OCI-LY1 (cell line): Measurements from ENCODE around the gene SERGEF.

Experiments used
- H2AFZ ChIP-seq: fragments of 200-600 bp; sonication (generic), shearing (Covaris generic); 2 replicates; pipeline ENCODE4 v1.6.0; 2014; ENCODE audit warnings: antibody characterized with exemption, mild to moderate bottlenecking, low read length
- H3F3A ChIP-seq: fragments of 200-600 bp; sonication (generic), shearing (Covaris generic); 2 replicates; pipeline ENCODE4 v1.6.0; 2014; ENCODE audit warnings: mild to moderate bottlenecking, antibody characterized with exemption, low read length, moderate library complexity; ENCODE audit not compliant: insufficient read depth
- H3K27ac ChIP-seq: fragments of 200-600 bp; sonication (generic); 2 replicates; pipeline ENCODE4 v1.5.1; 2014; ENCODE audit warnings: low read length, mixed run types, mild to moderate bottlenecking, low read depth; ENCODE audit not compliant: poor library complexity, severe bottlenecking
- H3K27me3 ChIP-seq: fragments of 200-600 bp; sonication (generic); 2 replicates; pipeline ENCODE4 v1.6.0; 2014; ENCODE audit warnings: antibody characterized with exemption, mild to moderate bottlenecking, low read length, moderate library complexity; ENCODE audit not compliant: insufficient read depth
- H3K36me3 ChIP-seq: fragments of 200-600 bp; sonication (generic); 2 replicates; pipeline ENCODE4 v1.6.1; 2014; ENCODE audit warnings: mild to moderate bottlenecking, antibody characterized with exemption, low read length, moderate library complexity, mixed read lengths; ENCODE audit not compliant: insufficient read depth
- H3K4me1 ChIP-seq: fragments of 200-600 bp; sonication (generic); 2 replicates; pipeline ENCODE4 v1.5.1; 2014; ENCODE audit warnings: mild to moderate bottlenecking, low read length, moderate library complexity; ENCODE audit not compliant: insufficient read depth, severe bottlenecking
- H3K4me2 ChIP-seq: fragments of 200-600 bp; sonication (generic), shearing (Covaris generic); 2 replicates; pipeline ENCODE4 v1.6.1; 2014; ENCODE audit warnings: low read length
- H3K4me3 ChIP-seq: fragments of 200-600 bp; sonication (generic); 2 replicates; pipeline ENCODE4 v1.5.1; 2014; ENCODE audit warnings: low read length, low read depth, mild to moderate bottlenecking, mixed read lengths; ENCODE audit not compliant: poor library complexity, severe bottlenecking
- H3K79me2 ChIP-seq: fragments of 200-600 bp; shearing (Covaris generic); 2 replicates; pipeline ENCODE4 v1.6.1; 2016; ENCODE audit warnings: mixed run types, low read length, mixed read lengths; ENCODE audit not compliant: insufficient read depth
- H3K9ac ChIP-seq: fragments of 200-600 bp; sonication (generic), shearing (Covaris generic); 2 replicates; pipeline ENCODE4 v1.6.1; 2014; ENCODE audit warnings: mild to moderate bottlenecking, low read length, mixed read lengths
- H3K9me2 ChIP-seq: fragments of 200-600 bp; sonication (generic), shearing (Covaris generic); 2 replicates; pipeline ENCODE4 v1.6.1; 2014; ENCODE audit warnings: low read depth, mild to moderate bottlenecking, low read length, mixed read lengths
- H3K9me3 ChIP-seq: fragments of 200-600 bp; shearing (Covaris generic); 2 replicates; pipeline ENCODE4 v1.6.1; 2014; ENCODE audit warnings: low read length, mixed read lengths
- H4K20me1 ChIP-seq: fragments of 200-600 bp; sonication (generic), shearing (Covaris generic); 2 replicates; pipeline ENCODE4 v1.6.0; 2016; ENCODE audit warnings: mild to moderate bottlenecking, low read length; ENCODE audit not compliant: insufficient read depth
- EZH2 ChIP-seq: fragments of 200-600 bp; sonication (generic), shearing (Covaris generic); IDR thresholded peaks from 2 replicates; pipeline ENCODE4 v1.8.0; 2017; ENCODE audit warnings: borderline replicate concordance, mixed run types, mild to moderate bottlenecking, antibody characterized with exemption, low read length, moderate library complexity, mixed read lengths
- TF ChIP-seq, protein P1 (sequence below): fragments of 200-600 bp; sonication (generic), shearing (Covaris generic); IDR thresholded peaks from 2 replicates; pipeline ENCODE4 v1.5.1; 2017; ENCODE audit warnings: mild to moderate bottlenecking, antibody characterized with exemption, low read length, moderate library complexity, mixed read lengths

The SERGEF gene

DNA sequence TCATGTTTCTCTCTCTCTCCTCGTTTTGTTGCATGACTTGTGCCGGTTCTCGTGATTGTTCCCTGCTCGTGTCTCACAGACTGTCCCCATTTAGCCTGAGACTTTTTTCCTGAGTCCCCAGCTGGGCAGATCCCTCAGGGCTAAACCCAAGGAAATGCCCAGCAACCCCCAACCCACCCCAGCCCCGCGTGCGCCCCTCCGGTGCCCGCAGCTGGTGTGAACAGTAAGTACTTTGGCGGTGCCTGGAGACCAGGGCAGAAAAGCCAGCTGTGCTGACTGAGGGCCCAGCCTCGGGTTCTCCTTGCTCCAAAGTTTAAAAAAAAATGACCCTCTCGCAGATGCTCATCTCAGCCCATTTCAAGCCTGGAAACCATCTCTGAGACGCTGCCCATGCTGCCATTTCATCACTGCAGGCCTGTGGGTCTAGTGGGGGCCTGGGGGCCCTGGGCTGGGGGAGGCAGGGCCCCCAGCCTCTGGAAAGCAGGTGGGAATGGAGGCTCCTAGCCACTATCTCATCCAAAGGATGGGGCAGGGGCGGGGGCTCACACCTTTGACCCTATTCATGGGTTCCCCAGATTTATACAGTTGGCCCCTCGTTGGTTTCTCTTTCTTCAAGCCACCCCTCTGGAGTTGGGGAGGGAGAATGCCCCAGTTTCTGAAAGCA, 236.5 kb downstream of the SERGEF start:
- Histone ChIP-seq H2AFZ (no peak overlapping the region), H3F3A (no peaks in the 10 kb centered on the region), H3K27me3 (no peaks in the 10 kb centered on the region), H3K9ac (no peak overlapping the region), H4K20me1 (no peaks in the 10 kb centered on the region), H3K4me3 (no peak overlapping the region), H3K79me2 (no peaks in the 10 kb centered on the region), H3K9me2 (no peaks in the 10 kb centered on the region), H3K9me3 (no peaks in the 10 kb centered on the region), H3K4me2 (no peak overlapping the region), H3K4me1 (no peaks in the 10 kb centered on the region), H3K36me3 (no peaks in the 10 kb centered on the region), H3K27ac (no peak overlapping the region)
- no peak for TF ChIP-seq EZH2
- TF ChIP-seq, protein P1, sequence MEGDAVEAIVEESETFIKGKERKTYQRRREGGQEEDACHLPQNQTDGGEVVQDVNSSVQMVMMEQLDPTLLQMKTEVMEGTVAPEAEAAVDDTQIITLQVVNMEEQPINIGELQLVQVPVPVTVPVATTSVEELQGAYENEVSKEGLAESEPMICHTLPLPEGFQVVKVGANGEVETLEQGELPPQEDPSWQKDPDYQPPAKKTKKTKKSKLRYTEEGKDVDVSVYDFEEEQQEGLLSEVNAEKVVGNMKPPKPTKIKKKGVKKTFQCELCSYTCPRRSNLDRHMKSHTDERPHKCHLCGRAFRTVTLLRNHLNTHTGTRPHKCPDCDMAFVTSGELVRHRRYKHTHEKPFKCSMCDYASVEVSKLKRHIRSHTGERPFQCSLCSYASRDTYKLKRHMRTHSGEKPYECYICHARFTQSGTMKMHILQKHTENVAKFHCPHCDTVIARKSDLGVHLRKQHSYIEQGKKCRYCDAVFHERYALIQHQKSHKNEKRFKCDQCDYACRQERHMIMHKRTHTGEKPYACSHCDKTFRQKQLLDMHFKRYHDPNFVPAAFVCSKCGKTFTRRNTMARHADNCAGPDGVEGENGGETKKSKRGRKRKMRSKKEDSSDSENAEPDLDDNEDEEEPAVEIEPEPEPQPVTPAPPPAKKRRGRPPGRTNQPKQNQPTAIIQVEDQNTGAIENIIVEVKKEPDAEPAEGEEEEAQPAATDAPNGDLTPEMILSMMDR = no peak

DNA sequence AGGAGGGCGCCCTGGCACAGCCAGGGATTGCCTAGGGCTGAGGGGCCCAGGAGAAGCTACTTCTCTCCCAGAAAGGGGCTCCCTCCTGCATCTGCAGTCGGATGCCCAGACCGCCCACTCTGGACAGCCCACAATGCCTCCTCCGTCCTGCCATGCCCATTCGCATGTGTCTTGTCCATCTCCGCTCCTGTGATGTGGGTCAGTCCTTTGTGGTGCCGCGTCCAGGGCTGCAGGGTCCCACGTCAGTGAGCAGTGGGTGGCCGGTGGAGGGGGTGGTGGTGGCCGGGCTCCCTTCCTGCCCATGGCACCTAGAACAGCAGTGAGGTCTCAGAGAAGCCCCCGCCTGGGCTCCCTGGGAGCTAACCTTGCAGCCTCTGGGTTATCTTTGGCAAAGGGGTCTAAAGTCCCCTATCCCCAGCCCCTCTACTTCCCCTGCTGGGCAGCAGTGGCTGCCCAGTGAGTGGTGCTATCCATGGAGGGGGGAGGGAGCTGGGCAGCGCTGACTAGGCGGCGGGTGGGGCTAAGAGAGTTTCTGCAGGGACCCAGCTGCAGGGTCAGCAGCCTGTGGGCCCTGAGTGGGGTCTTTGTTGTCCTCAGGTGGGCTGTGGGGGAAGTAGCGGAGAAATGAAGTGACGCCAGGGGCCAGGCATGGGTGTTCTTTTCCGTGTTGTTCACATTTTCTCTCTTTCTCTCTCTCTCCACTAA, 237.2 kb downstream of the SERGEF start:
- Histone ChIP-seq H3K4me2 (no peak overlapping the region), H3K27ac (no peak overlapping the region), H3K36me3 (no peaks in the 10 kb centered on the region), H3K9me2 (no peaks in the 10 kb centered on the region), H3F3A (no peaks in the 10 kb centered on the region), H3K4me3 (no peak overlapping the region), H4K20me1 (no peaks in the 10 kb centered on the region), H3K9me3 (no peaks in the 10 kb centered on the region), H3K79me2 (no peaks in the 10 kb centered on the region), H2AFZ (no peak overlapping the region), H3K4me1 (no peaks in the 10 kb centered on the region), H3K9ac (no peak overlapping the region), H3K27me3 (no peaks in the 10 kb centered on the region)
- TF ChIP-seq, protein P1 = no peak
- no peak for TF ChIP-seq EZH2

DNA sequence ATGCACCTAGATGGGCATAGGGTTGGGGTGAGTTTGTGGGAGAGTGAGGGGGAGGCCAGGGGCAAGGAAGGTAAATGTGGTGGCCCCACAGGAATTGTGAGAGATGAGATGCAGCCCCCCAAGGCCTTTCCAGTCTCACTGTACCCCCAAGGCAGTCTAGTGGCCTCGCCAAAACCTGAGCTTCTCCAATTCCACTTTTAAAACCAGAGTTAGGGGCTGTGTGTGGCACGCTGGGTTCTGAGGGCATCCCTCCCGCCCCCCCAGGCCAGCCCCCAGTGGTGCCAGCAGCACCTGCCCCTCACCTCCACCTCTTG, 237.9 kb downstream of the SERGEF start:
- Histone ChIP-seq H3K79me2 (no peaks in the 10 kb centered on the region), H3K9me3 (no peaks in the 10 kb centered on the region), H3K27me3 (no peaks in the 10 kb centered on the region)

More for the DNA sequence above, 237.9 kb downstream of the SERGEF start:
- Histone ChIP-seq H3K27ac (no peak overlapping the region), H3K36me3 (no peaks in the 10 kb centered on the region), H3K4me3 (no peak overlapping the region), H4K20me1 (no peaks in the 10 kb centered on the region), H3K4me2 (no peak overlapping the region), H2AFZ (no peak overlapping the region), H3K9ac (no peak overlapping the region), H3K9me2 (no peaks in the 10 kb centered on the region), H3K4me1 (no peaks in the 10 kb centered on the region), H3F3A (no peaks in the 10 kb centered on the region)
- TF ChIP-seq, protein P1 = no peak
- TF ChIP-seq EZH2 = no peak
